ENCODE measurements around the gene PCMTD2. TPM values are rescaled to one million over a fixed set of nuclear protein-coding genes. Genes with fewer than 3 reads are reported as not detected.

Gene PCMTD2
- total RNA-seq, 1 donor from 2014 or later = 82.4 TPM

- H3K4me1 Mint-ChIP-seq (ENCODE audit: low read depth, unreplicated experiment) = peaks cover 7% of the 10 kb centered on the region
- no peak for DNase-seq
- peaks cover 12% of the 10 kb centered on the region for H3K27me3 Mint-ChIP-seq (ENCODE audit: unreplicated experiment)
- TF ChIP-seq, protein P1, sequence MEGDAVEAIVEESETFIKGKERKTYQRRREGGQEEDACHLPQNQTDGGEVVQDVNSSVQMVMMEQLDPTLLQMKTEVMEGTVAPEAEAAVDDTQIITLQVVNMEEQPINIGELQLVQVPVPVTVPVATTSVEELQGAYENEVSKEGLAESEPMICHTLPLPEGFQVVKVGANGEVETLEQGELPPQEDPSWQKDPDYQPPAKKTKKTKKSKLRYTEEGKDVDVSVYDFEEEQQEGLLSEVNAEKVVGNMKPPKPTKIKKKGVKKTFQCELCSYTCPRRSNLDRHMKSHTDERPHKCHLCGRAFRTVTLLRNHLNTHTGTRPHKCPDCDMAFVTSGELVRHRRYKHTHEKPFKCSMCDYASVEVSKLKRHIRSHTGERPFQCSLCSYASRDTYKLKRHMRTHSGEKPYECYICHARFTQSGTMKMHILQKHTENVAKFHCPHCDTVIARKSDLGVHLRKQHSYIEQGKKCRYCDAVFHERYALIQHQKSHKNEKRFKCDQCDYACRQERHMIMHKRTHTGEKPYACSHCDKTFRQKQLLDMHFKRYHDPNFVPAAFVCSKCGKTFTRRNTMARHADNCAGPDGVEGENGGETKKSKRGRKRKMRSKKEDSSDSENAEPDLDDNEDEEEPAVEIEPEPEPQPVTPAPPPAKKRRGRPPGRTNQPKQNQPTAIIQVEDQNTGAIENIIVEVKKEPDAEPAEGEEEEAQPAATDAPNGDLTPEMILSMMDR (IDR thresholded peaks at IDR 0.05; ENCODE audit: partially characterized antibody, unreplicated experiment) = no peak
- no peak overlapping the region for H3K4me3 Mint-ChIP-seq (ENCODE audit: unreplicated experiment)
- H3K36me3 Mint-ChIP-seq (ENCODE audit: unreplicated experiment) = peaks cover 18% of the 10 kb centered on the region
- peaks cover 15% of the 10 kb centered on the region for H3K9me3 Mint-ChIP-seq (ENCODE audit: unreplicated experiment)
- H3K27ac Mint-ChIP-seq (ENCODE audit: unreplicated experiment) = no peak overlapping the region
Measured at GRCh38 chr20:64239449-64240242, 15.9 kb upstream of the PCMTD2 start.

- no peak overlapping the region for H3K4me3 Mint-ChIP-seq (ENCODE audit: unreplicated experiment)
- TF ChIP-seq, protein P1 (IDR thresholded peaks at IDR 0.05; ENCODE audit: partially characterized antibody, unreplicated experiment) = no peak
- no peak overlapping the region for H3K27ac Mint-ChIP-seq (ENCODE audit: unreplicated experiment)
- H3K36me3 Mint-ChIP-seq (ENCODE audit: unreplicated experiment) = peaks cover 18% of the 10 kb centered on the region
- peaks cover 15% of the 10 kb centered on the region for H3K27me3 Mint-ChIP-seq (ENCODE audit: unreplicated experiment)
- H3K4me1 Mint-ChIP-seq (ENCODE audit: low read depth, unreplicated experiment) = peaks cover 7% of the 10 kb centered on the region
- DNase-seq = peak; percentile 14
- peaks cover 16% of the 10 kb centered on the region for H3K9me3 Mint-ChIP-seq (ENCODE audit: unreplicated experiment)
Measured at GRCh38 chr20:64240243-64241015, 15.1 kb upstream of the PCMTD2 start.

DNA sequence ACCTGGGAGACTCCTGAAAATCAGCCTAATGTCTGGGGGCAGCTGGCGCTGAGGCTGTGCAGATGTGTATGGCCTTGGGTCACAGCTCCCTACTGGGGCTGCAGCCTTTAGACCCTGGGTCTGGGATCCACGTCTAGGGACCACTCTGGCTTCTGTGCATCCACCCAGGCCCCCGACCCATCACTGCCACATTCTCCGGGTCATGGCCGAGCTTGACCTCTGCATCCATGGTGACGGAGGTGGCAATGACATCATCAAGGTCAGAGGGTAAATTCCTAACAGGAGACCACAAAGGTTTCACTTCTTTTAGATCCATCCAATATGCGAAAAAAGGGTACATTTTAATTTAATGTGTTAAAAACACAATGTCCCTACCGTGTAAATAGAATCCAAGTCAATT lies 14.5 kb upstream of the PCMTD2 start:
- Mint-ChIP-seq H3K4me1 (ENCODE audit: low read depth, unreplicated experiment) (peaks cover 7% of the 10 kb centered on the region), H3K4me3 (ENCODE audit: unreplicated experiment) (no peak overlapping the region), H3K27me3 (ENCODE audit: unreplicated experiment) (peaks cover 19% of the 10 kb centered on the region), H3K27ac (ENCODE audit: unreplicated experiment) (no peak overlapping the region), H3K9me3 (ENCODE audit: unreplicated experiment) (peaks cover 16% of the 10 kb centered on the region), H3K36me3 (ENCODE audit: unreplicated experiment) (peaks cover 18% of the 10 kb centered on the region)
- TF ChIP-seq, protein P1 (IDR thresholded peaks at IDR 0.05; ENCODE audit: partially characterized antibody, unreplicated experiment) = no peak
- peak; percentile 3 for DNase-seq

DNA sequence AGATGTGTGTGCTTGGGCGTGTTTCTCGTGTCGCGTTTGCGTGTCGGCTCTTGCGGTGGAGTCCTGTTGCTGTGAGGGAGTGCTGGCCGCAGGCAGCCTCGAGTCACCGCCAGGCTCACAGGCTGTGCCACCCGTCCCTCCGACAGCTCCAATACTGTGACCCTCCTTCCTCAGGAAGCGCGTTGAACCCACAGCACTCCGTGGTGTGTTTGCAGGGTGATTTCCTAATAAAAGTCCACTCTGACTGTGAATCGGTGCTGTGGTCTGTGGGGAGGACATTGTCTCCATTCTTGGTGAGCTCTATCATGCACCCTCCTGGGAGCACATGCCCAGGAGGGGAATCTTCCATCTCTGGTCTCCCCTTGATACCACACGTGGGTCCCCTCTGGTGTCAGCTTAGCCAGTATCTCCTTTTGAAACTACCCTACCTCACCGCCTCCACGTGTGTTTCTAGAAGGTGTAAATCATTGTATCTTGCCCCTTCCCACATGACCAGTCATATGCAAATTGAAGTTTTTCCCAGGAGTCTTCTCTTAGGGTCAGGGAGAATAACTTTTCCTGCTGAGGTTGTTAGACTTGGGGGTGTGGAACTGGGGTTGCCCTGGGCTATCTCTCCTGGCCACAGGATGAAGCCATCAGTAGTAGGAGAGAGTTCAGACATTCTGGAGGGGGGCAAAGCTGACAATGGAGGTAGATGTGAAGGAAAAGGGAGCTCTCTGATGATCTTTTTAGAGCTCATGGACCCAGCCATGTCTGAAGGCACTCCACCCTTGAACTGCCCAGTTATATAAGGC lies 13.3 kb upstream of the PCMTD2 start:
- Mint-ChIP-seq H3K4me3 (ENCODE audit: unreplicated experiment) (no peak overlapping the region), H3K27ac (ENCODE audit: unreplicated experiment) (peak overlapping the region; percentile 52), H3K9me3 (ENCODE audit: unreplicated experiment) (peaks cover 19% of the 10 kb centered on the region), H3K27me3 (ENCODE audit: unreplicated experiment) (peaks cover 23% of the 10 kb centered on the region), H3K36me3 (ENCODE audit: unreplicated experiment) (peaks cover 9% of the 10 kb centered on the region), H3K4me1 (ENCODE audit: low read depth, unreplicated experiment) (peaks cover 11% of the 10 kb centered on the region)
- TF ChIP-seq, protein P1 (IDR thresholded peaks at IDR 0.05; ENCODE audit: partially characterized antibody, unreplicated experiment) = no peak
- DNase-seq = no peak

All from glutamatergic neuron (in vitro differentiated cells).